Activated T-cell treated with anti-CD3 and anti-CD28 coated beads, Interleukin-2, amount 50 U/mL, for 24 hours (primary cell): Measurements from ENCODE around the gene PLB1.

Experiments
- DNase-seq: peaks from one replicate; pipeline ENCODE4 v3.0.0-alpha.2; 2020
- H3K27ac Mint-ChIP-seq: 2 replicates; pipeline ENCODE4 v1.8.0; 2020; ENCODE audit warnings: mild to moderate bottlenecking, mixed read lengths
- H3K27me3 Mint-ChIP-seq: 2 replicates; pipeline ENCODE4 v1.8.0; 2020; ENCODE audit warnings: mixed read lengths
- H3K36me3 Mint-ChIP-seq: 2 replicates; pipeline ENCODE4 v1.8.0; 2020; ENCODE audit warnings: low read depth, mixed read lengths
- H3K4me1 Mint-ChIP-seq: 2 replicates; pipeline ENCODE4 v1.8.0; 2020; ENCODE audit warnings: low read depth, mixed read lengths
- H3K4me3 Mint-ChIP-seq: 2 replicates; pipeline ENCODE4 v1.8.0; 2020; ENCODE audit warnings: mild to moderate bottlenecking, moderate library complexity, mixed read lengths
- H3K9me3 Mint-ChIP-seq: 2 replicates; pipeline ENCODE4 v1.8.0; 2020; ENCODE audit warnings: mixed read lengths

Gene PLB1

DNA sequence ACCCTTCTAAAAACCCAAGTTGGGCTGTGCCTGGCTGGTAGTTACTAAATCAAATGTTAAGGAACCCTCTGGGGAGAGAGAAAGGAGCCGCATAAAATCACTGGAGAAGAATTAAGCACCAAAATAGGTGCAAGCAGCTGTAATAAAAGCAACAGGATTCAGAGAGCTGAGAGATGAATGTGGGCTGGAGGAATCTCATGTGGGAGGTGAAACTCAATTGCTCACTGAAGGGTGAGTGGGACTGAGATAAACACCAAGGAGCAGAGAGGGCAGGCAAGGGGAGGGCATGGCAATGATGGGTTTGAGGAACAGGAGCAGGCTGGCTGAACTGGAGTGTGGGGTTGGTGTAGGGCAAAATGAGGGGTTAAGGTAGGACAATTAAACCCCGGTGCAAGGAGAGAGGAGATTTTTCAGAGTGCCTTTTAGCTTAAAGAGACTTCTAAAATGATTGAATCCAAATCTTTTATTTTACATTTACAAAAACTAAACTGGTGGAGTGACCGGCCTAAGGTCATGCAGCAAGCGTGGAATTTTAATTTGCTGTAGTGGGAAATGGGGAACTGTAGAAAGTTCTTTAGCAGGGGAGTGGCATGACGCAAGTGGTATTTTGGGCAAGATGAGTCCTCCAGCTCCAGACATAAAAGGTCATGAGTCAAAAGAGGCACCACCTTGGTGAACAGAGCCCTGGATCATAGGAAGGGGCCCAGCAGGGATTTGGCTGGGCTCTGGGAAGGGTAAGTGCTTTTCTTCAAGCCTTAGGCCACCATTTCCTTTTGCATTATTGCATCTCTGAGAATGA, 10.5 kb downstream of the PLB1 start:
- Mint-ChIP-seq H3K27ac (peak overlapping the region; percentile 5), H3K4me3 (no peak overlapping the region), H3K36me3 (no peaks in the 10 kb centered on the region), H3K9me3 (no peaks in the 10 kb centered on the region), H3K4me1 (peaks cover 17% of the 10 kb centered on the region), H3K27me3 (no peaks in the 10 kb centered on the region)
- no peak for DNase-seq

DNA sequence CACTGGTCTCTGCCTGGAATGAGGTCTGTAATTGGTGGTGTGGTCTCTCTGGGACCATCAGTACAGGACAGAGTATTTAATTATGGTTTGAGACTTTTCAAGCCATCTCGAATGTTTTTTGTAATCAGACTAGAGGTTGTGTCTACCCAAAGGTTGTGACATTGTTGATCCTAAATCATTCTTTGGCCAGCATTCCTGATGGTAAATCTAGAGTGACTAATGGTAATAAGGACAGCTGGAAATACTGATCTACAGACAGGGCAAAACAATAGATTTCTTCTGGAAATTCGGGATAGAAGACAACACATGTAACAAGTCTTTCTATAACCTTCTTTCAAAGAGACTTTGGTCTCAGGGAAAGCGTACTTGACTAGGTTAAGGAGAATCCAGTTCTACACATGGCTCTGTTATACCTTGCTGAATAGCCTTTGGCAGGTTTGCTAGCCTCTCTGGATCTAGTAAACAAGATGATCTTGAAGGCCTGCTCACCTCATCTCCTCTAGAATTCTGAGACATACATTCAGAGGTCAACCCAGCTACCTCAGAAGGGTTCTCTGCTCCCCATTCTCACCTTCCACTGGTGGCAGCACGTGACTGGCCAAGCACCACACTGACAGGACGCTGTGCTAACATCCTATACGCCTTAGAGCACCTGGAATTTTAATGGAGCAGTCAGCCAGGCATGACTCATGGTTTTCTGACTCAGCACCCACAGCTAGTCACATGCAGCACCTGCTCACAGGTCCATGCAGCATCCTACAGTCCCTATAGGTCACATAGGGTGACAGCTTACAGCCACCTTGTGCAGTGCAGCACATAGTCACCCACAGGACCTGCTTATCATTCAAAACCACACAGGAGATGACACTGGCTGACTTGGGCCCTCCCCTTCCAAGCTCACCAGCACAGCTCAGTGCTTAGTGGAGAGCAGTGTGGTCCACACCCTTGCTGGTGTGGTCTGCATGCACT, 12.2 kb downstream of the PLB1 start:
- Mint-ChIP-seq H3K4me1 (peaks cover 17% of the 10 kb centered on the region), H3K36me3 (no peaks in the 10 kb centered on the region), H3K27me3 (no peaks in the 10 kb centered on the region), H3K27ac (no peak overlapping the region), H3K4me3 (no peak overlapping the region), H3K9me3 (peaks cover 14% of the 10 kb centered on the region)
- no peak for DNase-seq

- no peak for DNase-seq
- peaks cover 15% of the 10 kb centered on the region for H3K9me3 Mint-ChIP-seq
- H3K36me3 Mint-ChIP-seq = no peaks in the 10 kb centered on the region
- no peak overlapping the region for H3K4me3 Mint-ChIP-seq
- no peak overlapping the region for H3K27ac Mint-ChIP-seq
- peaks cover 2% of the 10 kb centered on the region for H3K27me3 Mint-ChIP-seq
- peaks cover 17% of the 10 kb centered on the region for H3K4me1 Mint-ChIP-seq
These were observed 13.5 kb downstream of the PLB1 start for GRCh38 chr2:28509361-28509760.

DNA sequence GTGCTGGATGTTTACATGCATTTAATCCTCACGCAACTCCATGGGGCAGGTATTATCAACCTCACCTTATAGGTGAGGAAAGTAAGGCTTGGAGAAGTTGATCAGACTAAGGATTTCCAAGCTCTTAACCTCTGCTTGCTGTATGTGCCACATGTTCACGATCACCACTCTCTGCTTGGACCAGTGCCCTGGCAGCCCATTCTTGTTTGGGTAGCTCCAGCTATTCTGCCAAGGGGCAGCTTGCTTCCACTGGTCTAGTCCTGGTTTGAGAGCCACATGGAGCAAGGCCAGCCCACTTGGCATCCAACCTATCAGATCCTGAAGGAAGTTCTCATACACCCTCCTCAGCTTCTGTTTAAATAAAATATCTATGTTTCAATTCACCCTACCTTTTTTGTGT, 14.3 kb downstream of the PLB1 start:
- peaks cover 17% of the 10 kb centered on the region for H3K4me1 Mint-ChIP-seq
- H3K4me3 Mint-ChIP-seq = no peak overlapping the region
- DNase-seq = no peak
- H3K9me3 Mint-ChIP-seq = peaks cover 15% of the 10 kb centered on the region
- H3K27ac Mint-ChIP-seq = no peak overlapping the region
- peaks cover 5% of the 10 kb centered on the region for H3K27me3 Mint-ChIP-seq
- H3K36me3 Mint-ChIP-seq = no peaks in the 10 kb centered on the region

GRCh38 chr2:28511871-28512606, 16.2 kb downstream of the PLB1 start:
- Mint-ChIP-seq H3K4me3 (no peak overlapping the region), H3K36me3 (no peaks in the 10 kb centered on the region), H3K27ac (no peak overlapping the region), H3K9me3 (peaks cover 15% of the 10 kb centered on the region), H3K4me1 (peaks cover 8% of the 10 kb centered on the region), H3K27me3 (peaks cover 21% of the 10 kb centered on the region)
- no peak for DNase-seq

DNA sequence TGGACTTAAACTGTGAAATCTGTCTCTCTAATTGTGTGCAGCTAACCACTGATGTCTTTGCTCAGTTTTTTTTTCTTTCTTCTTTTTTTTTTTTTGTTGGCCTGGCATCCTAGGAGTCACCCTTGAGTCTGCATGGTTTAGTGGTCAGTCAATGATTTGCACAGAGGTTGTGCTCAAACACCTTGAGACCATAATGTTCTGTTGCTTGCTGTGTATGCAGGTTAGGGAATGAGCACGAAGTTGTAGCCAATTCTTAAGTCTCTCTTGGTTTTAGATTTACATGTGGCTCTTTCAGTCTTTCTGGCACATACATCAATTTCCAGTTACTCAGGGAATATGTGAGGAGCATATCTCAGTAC, 16.7 kb downstream of the PLB1 start:
- Mint-ChIP-seq H3K4me3 (no peak overlapping the region), H3K27ac (no peak overlapping the region), H3K36me3 (no peaks in the 10 kb centered on the region), H3K27me3 (peaks cover 24% of the 10 kb centered on the region), H3K4me1 (peaks cover 8% of the 10 kb centered on the region), H3K9me3 (peaks cover 15% of the 10 kb centered on the region)
- DNase-seq = no peak

DNA sequence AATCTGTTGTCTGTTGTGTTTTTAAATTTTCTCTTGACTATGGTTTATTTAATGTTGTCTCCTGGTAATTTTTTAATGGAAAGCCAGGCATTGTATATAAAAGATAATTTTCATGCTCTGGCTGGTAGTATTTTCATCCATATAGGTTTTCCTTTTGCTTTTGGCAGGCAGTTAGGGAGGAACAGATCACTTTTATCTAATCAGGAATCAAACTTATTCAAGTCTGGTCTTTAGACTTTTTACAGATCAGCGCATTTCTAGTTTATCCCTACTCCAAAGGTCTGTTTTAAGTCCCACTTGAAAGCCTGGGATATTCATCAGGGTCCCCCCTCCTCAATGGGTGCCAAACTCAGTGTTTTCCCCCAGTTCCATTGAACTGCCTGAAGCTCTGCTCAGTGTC, 17.2 kb downstream of the PLB1 start:
- Mint-ChIP-seq H3K27ac (no peak overlapping the region), H3K27me3 (peaks cover 27% of the 10 kb centered on the region), H3K36me3 (no peaks in the 10 kb centered on the region), H3K4me1 (peaks cover 8% of the 10 kb centered on the region), H3K9me3 (peaks cover 15% of the 10 kb centered on the region), H3K4me3 (no peak overlapping the region)
- no peak for DNase-seq

- Mint-ChIP-seq H3K36me3 (no peaks in the 10 kb centered on the region), H3K4me3 (no peak overlapping the region)
These were observed 19.4 kb downstream of the PLB1 start for GRCh38 chr2:28515176-28515751.

DNA sequence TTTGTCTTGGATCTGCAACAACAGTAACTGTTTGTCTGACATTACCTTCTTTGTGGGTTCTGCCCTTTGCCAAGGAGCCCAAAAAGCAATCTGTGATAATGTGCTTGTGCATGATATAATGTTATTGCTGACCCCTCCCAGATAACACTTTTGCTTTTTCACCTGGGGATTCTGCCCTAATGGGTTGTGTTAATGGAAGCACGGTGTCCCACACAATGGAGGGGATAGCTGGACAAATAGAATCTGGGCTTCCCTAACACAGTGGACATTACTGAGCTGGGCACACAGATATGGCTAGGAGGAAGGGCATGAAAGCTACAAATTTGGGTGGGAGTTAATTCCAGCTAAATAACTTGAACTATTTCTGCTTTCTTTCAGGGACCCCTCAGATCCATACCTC, 20.6 kb downstream of the PLB1 start:
- Mint-ChIP-seq H3K9me3 (peaks cover 15% of the 10 kb centered on the region), H3K4me1 (no peaks in the 10 kb centered on the region), H3K27ac (no peak overlapping the region), H3K27me3 (peaks cover 47% of the 10 kb centered on the region), H3K36me3 (no peaks in the 10 kb centered on the region), H3K4me3 (no peak overlapping the region)
- no peak for DNase-seq

More at GRCh38 chr2:28515176-28515751, 19.4 kb downstream of the PLB1 start:
- Mint-ChIP-seq H3K9me3 (peaks cover 15% of the 10 kb centered on the region), H3K4me1 (no peaks in the 10 kb centered on the region), H3K27me3 (peaks cover 42% of the 10 kb centered on the region), H3K27ac (no peak overlapping the region)
- no peak for DNase-seq

- H3K4me3 Mint-ChIP-seq = no peak overlapping the region
- H3K9me3 Mint-ChIP-seq = peaks cover 12% of the 10 kb centered on the region
- no peak overlapping the region for H3K27ac Mint-ChIP-seq
- H3K4me1 Mint-ChIP-seq = no peaks in the 10 kb centered on the region
- peaks cover 53% of the 10 kb centered on the region for H3K27me3 Mint-ChIP-seq
- no peak for DNase-seq
- no peaks in the 10 kb centered on the region for H3K36me3 Mint-ChIP-seq
These were observed 21.1 kb downstream of the PLB1 start for GRCh38 chr2:28516950-28517349.

- H3K9me3 Mint-ChIP-seq = no peaks in the 10 kb centered on the region
- DNase-seq = no peak
- H3K4me3 Mint-ChIP-seq = no peak overlapping the region
- H3K4me1 Mint-ChIP-seq = no peaks in the 10 kb centered on the region
- no peaks in the 10 kb centered on the region for H3K36me3 Mint-ChIP-seq
- H3K27ac Mint-ChIP-seq = no peak overlapping the region
- peaks cover 64% of the 10 kb centered on the region for H3K27me3 Mint-ChIP-seq
These were observed 25.8 kb downstream of the PLB1 start for GRCh38 chr2:28521663-28522062.

GRCh38 chr2:28522481-28522880, 26.6 kb downstream of the PLB1 start:
- no peaks in the 10 kb centered on the region for H3K9me3 Mint-ChIP-seq

GRCh38 chr2:28523902-28524301, 28.0 kb downstream of the PLB1 start:
- no peak for DNase-seq
- H3K4me1 Mint-ChIP-seq = no peaks in the 10 kb centered on the region
- no peak overlapping the region for H3K27ac Mint-ChIP-seq
- H3K4me3 Mint-ChIP-seq = no peak overlapping the region
- H3K9me3 Mint-ChIP-seq = no peaks in the 10 kb centered on the region
- H3K27me3 Mint-ChIP-seq = peaks cover 46% of the 10 kb centered on the region
- H3K36me3 Mint-ChIP-seq = no peaks in the 10 kb centered on the region

More at GRCh38 chr2:28522481-28522880, 26.6 kb downstream of the PLB1 start:
- no peaks in the 10 kb centered on the region for H3K36me3 Mint-ChIP-seq
- H3K4me1 Mint-ChIP-seq = no peaks in the 10 kb centered on the region
- no peak overlapping the region for H3K4me3 Mint-ChIP-seq
- H3K27me3 Mint-ChIP-seq = peaks cover 58% of the 10 kb centered on the region
- DNase-seq = no peak
- no peak overlapping the region for H3K27ac Mint-ChIP-seq

DNA sequence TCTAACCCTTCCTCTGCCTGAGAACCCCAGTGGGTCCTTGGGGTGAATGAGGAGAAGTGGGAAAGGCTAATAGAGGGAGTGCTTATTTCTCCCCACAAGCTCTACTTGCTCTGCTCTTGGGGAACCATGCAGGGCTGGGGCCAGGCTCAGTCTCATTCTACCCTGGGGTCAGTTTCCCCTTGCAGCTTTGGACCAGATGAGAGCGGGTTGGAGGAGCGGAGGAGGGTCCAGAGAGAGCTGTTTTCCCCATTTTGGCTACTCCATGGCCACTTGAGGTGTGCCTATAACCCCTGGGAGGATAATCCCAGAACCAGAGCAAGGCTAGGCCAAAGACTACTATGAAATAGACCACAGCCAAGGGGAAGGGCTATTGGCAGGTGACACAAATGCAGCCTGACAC, 29.6 kb downstream of the PLB1 start:
- H3K4me3 Mint-ChIP-seq = no peak overlapping the region
- H3K27me3 Mint-ChIP-seq = peaks cover 37% of the 10 kb centered on the region
- DNase-seq = no peak
- H3K27ac Mint-ChIP-seq = no peak overlapping the region
- H3K9me3 Mint-ChIP-seq = no peaks in the 10 kb centered on the region
- no peaks in the 10 kb centered on the region for H3K4me1 Mint-ChIP-seq
- no peaks in the 10 kb centered on the region for H3K36me3 Mint-ChIP-seq
